Fibroblast of lung (primary cell): ENCODE data around the gene EIF4G2.

Source experiments
- EZH2 ChIP-seq: IDR thresholded peaks from 2 replicates; pipeline ENCODE4 v1.5.1; 2012; ENCODE audit warnings: low read length, control low read depth, mild to moderate bottlenecking; ENCODE audit errors: missing control alignments
- TF ChIP-seq, protein P1 (sequence below), 2 donors: IDR thresholded peaks in 1 of 2; conservative IDR thresholded peaks in 1 of 2; 1 replicate in 1 of 2; 2 replicates in 1 of 2; pipeline ENCODE4 v1.5.1; 2011 to 2012; ENCODE audit warnings: low read length in 2 of 2, control low read depth in 1 of 2, inconsistent platforms in 1 of 2, low read depth in 1 of 2, mild to moderate bottlenecking in 1 of 2

DNA sequence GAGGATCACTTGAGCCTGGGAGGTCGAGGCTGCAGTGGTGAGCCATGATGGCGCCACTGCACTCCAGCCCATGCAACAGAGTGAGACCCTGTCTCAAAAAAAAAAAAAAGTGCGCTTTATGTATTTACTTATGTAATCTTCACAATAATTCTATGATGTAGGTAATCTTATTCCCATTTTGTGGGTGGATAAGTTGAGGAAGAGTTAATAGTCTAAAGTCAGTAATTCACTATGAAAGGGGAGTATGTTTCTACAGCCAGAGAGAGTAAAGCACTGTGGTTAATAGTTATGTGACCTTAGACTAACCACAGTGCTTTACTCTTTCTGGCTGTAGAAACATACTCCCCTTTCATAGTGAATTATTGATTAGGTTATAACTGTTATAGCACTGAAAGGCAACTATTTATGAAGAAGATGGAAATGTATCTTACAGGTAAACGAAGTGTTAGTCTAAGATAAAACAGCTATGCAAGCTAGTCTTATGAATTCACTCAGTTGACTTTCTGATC, 45.8 kb downstream of the EIF4G2 start:
- no peak for TF ChIP-seq EZH2
- TF ChIP-seq, protein P1, sequence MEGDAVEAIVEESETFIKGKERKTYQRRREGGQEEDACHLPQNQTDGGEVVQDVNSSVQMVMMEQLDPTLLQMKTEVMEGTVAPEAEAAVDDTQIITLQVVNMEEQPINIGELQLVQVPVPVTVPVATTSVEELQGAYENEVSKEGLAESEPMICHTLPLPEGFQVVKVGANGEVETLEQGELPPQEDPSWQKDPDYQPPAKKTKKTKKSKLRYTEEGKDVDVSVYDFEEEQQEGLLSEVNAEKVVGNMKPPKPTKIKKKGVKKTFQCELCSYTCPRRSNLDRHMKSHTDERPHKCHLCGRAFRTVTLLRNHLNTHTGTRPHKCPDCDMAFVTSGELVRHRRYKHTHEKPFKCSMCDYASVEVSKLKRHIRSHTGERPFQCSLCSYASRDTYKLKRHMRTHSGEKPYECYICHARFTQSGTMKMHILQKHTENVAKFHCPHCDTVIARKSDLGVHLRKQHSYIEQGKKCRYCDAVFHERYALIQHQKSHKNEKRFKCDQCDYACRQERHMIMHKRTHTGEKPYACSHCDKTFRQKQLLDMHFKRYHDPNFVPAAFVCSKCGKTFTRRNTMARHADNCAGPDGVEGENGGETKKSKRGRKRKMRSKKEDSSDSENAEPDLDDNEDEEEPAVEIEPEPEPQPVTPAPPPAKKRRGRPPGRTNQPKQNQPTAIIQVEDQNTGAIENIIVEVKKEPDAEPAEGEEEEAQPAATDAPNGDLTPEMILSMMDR (conservative IDR thresholded peaks at IDR 0.05 in 1 of 2, IDR thresholded peaks at IDR 0.05 in 1 of 2; ENCODE audit: low read depth in 1 of 2, low read length in 2 of 2), result no peak
